Ascending aorta (tissue), 2 donors: Measurements from ENCODE around the gene SEMA3E. TPM values are rescaled to one million over a fixed set of nuclear protein-coding genes. Genes with fewer than 3 reads are reported as not detected.

Experiments used
- DNase-seq, 2 donors: peaks; one replicate each; pipeline ENCODE4 v3.0.0-alpha.2; 2019; ENCODE audit warnings: low spot score in 2 of 2
- H3K27ac ChIP-seq, 2 donors: fragments of 200-600 bp; sonication (generic); one replicate each; pipeline ENCODE4 v1.5.1; 2016 to 2017; ENCODE audit warnings: mild to moderate bottlenecking in 1 of 2
- H3K27me3 ChIP-seq: fragments of 200-600 bp; sonication (generic); one replicate; pipeline ENCODE4 v1.5.1; 2017
- H3K36me3 ChIP-seq, 2 donors: fragments of 200-600 bp; sonication (generic); one replicate each; pipeline ENCODE4 v1.5.1; 2016
- H3K4me1 ChIP-seq, 2 donors: fragments of 200-600 bp; sonication (generic); one replicate each; pipeline ENCODE4 v1.5.1; 2016 to 2017; ENCODE audit warnings: mild to moderate bottlenecking in 1 of 2
- H3K4me3 ChIP-seq, 2 donors: fragments of 200-600 bp; sonication (generic); one replicate each; pipeline ENCODE4 v1.5.1; 2016 to 2017; ENCODE audit warnings: mild to moderate bottlenecking in 1 of 2
- H3K9me3 ChIP-seq, 2 donors: fragments of 200-600 bp; sonication (generic); one replicate each; pipeline ENCODE4 v1.5.1; 2016
- CTCF ChIP-seq, 3 experiments: fragments of 200-600 bp in 2 of 3; fragments of 450-650 bp in 1 of 3; sonication (generic) in 2 of 3; IDR thresholded peaks; one replicate each; pipeline ENCODE4 v1.5.1; 2016 to 2019; ENCODE audit warnings: antibody characterized with exemption in 3 of 3, mild to moderate bottlenecking in 1 of 3, moderate library complexity in 1 of 3
- intact Hi-C: fragments of 100-400 bp; cut with DNase I; formaldehyde crosslinking; loops from one replicate; pipeline ENCODE4 v1.15.1; 2023
- total RNA-seq: library from RNA; depleted of rRNA; stranded (reverse); fragments of >200 nt; gene quantifications from one replicate; pipeline ENCODE4 v1.1.0, GENCODE V29; 2016

SEMA3E gene
- total RNA-seq, 1 donor from 2014 or later: 4.3 TPM

- Histone ChIP-seq H3K4me3 (no peak overlapping the region), H3K27me3 (no peaks in the 10 kb centered on the region), H3K9me3 (no peaks in the 10 kb centered on the region), H3K36me3 (no peaks in the 10 kb centered on the region), H3K4me1 (no peaks in the 10 kb centered on the region), H3K27ac (no peak overlapping the region)
- no peak for DNase-seq
- TF ChIP-seq CTCF (IDR thresholded peaks at IDR 0.05): no peak
- intact Hi-C loops: no loop called here
These were observed 222.6 kb downstream of the SEMA3E start for GRCh38 chr7:83426325-83426724.

GRCh38 chr7:83419013-83419412 lies 229.9 kb downstream of the SEMA3E start:
- no peaks in the 10 kb centered on the region for H3K27me3 ChIP-seq
- no peak overlapping the region for H3K4me3 ChIP-seq
- no peaks in the 10 kb centered on the region for H3K4me1 ChIP-seq
- TF ChIP-seq CTCF (IDR thresholded peaks at IDR 0.05): no peak
- no peaks in the 10 kb centered on the region for H3K36me3 ChIP-seq
- no peak overlapping the region for H3K27ac ChIP-seq
- intact Hi-C loops: no loop called here
- H3K9me3 ChIP-seq: no peaks in the 10 kb centered on the region
- no peak for DNase-seq

GRCh38 chr7:83415840-83416239 lies 233.1 kb downstream of the SEMA3E start:
- no peak for DNase-seq
- intact Hi-C loops: no loop called here
- TF ChIP-seq CTCF (IDR thresholded peaks at IDR 0.05): no peak
- no peaks in the 10 kb centered on the region for H3K36me3 ChIP-seq
- H3K4me3 ChIP-seq: no peak overlapping the region
- no peak overlapping the region for H3K27ac ChIP-seq
- no peaks in the 10 kb centered on the region for H3K27me3 ChIP-seq
- H3K4me1 ChIP-seq: no peaks in the 10 kb centered on the region
- no peaks in the 10 kb centered on the region for H3K9me3 ChIP-seq

GRCh38 chr7:83414947-83415346 lies 234.0 kb downstream of the SEMA3E start:
- no peak for DNase-seq
- no peak for TF ChIP-seq CTCF (IDR thresholded peaks at IDR 0.05)
- intact Hi-C loops: no loop called here
- Histone ChIP-seq H3K9me3 (no peaks in the 10 kb centered on the region), H3K4me1 (no peaks in the 10 kb centered on the region), H3K4me3 (no peak overlapping the region), H3K27me3 (no peaks in the 10 kb centered on the region), H3K36me3 (no peaks in the 10 kb centered on the region), H3K27ac (no peak overlapping the region)

- DNase-seq: no peak
- no peak for TF ChIP-seq CTCF (IDR thresholded peaks at IDR 0.05)
- no peaks in the 10 kb centered on the region for H3K9me3 ChIP-seq
- H3K27me3 ChIP-seq: no peaks in the 10 kb centered on the region
- H3K27ac ChIP-seq: no peak overlapping the region
- H3K4me3 ChIP-seq: no peak overlapping the region
- intact Hi-C loops: no loop called here
- H3K36me3 ChIP-seq: no peaks in the 10 kb centered on the region
- H3K4me1 ChIP-seq: no peaks in the 10 kb centered on the region
These were observed 235.1 kb downstream of the SEMA3E start for GRCh38 chr7:83413831-83414230.

- no peak overlapping the region for H3K4me3 ChIP-seq
- no peak for TF ChIP-seq CTCF (IDR thresholded peaks at IDR 0.05)
- intact Hi-C loops: no loop called here
- H3K9me3 ChIP-seq: no peaks in the 10 kb centered on the region
- no peaks in the 10 kb centered on the region for H3K36me3 ChIP-seq
- no peaks in the 10 kb centered on the region for H3K27me3 ChIP-seq
- no peak for DNase-seq
- H3K27ac ChIP-seq: no peak overlapping the region
- no peaks in the 10 kb centered on the region for H3K4me1 ChIP-seq
These were observed 235.5 kb downstream of the SEMA3E start for GRCh38 chr7:83413424-83413823.
